Sigmoid colon (tissue), 4 donors: ENCODE measurements around the gene MSN.

Source experiments
- CTCF ChIP-seq, 4 experiments: fragments of 450-650 bp in 3 of 4; fragments of 200-600 bp in 1 of 4; IDR thresholded peaks; one replicate each; pipeline ENCODE4 v1.5.1; 2016 to 2019; ENCODE audit warnings: antibody characterized with exemption in 4 of 4, mild to moderate bottlenecking in 3 of 4, moderate library complexity in 2 of 4
- EP300 ChIP-seq, 4 donors: sonication (generic); formaldehyde crosslinking; IDR thresholded peaks; one replicate each; pipeline ENCODE4 v1.6.1; 2017; ENCODE audit warnings: antibody characterized with exemption in 4 of 4
- POLR2A ChIP-seq, 2 donors: fragments of 450-650 bp; IDR thresholded peaks; one replicate each; pipeline ENCODE4 v1.6.1; 2016; ENCODE audit warnings: antibody characterized with exemption in 2 of 2, mild to moderate bottlenecking in 2 of 2, moderate library complexity in 2 of 2

DNA sequence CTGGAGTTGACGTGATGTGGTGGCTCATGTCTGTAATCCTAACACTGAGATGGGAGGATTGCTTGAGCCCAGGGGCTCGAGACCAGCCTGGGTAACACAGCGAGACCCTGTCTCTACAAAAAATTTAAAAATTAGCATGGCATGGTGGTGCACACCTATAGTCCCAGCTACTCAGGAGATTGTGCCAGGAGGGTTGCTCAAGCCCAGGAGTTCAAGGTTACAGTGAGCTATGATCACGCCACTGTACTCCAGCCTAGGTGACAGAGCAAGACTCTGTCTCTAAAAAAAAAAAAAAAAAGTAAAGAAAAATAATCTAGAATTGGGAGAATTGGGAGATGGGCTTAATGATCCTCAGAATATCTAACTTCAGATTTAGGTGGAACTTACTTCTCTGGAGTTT, 51.1 kb downstream of the MSN start:
- TF ChIP-seq POLR2A (IDR thresholded peaks at IDR 0.05) (no peak), CTCF (IDR thresholded peaks at IDR 0.05) (no peak), EP300 (IDR thresholded peaks at IDR 0.05) (no peak)
